ENCODE results near the gene PLD4. TPM values are rescaled to one million over a fixed set of nuclear protein-coding genes. Genes with fewer than 3 reads are reported as not detected.

PLD4 gene
- total and polyA plus RNA-seq, 2 of the 8 experiments (the other 6 are each of a cell fraction or from before 2014, with no cell fraction given) = 0.05 TPM; not detected in 1

- Histone ChIP-seq H2BK120ac (replicated peaks; ENCODE audit: low read depth, low read length) (no peak overlapping the region), H2AK5ac (ENCODE audit: low read depth, low read length) (no peak overlapping the region), H3K18ac (ENCODE audit: extremely low read depth, low read length) (no peak overlapping the region), H2BK20ac (ENCODE audit: low read length) (no peak overlapping the region), H3K9ac (replicated peaks in 1 of 4; ENCODE audit: extremely low read depth in 1 of 4, low read depth in 3 of 4, low read length in 3 of 4) (no peak overlapping the region), H2AFZ (ENCODE audit: low read length) (no peak overlapping the region), H4K8ac (ENCODE audit: extremely low read depth, insufficient read depth, low read length) (no peak overlapping the region), H3K9me3 (ENCODE audit: insufficient read depth in 2 of 2, low read depth in 1 of 2, low read length in 1 of 2) (peaks cover 0 to 69% of the 10 kb centered on the region in 2 experiments; a peak in 1 of 4 replicates), H3K23me2 (ENCODE audit: low read depth, low read length) (no peaks in the 10 kb centered on the region), H3K4ac (replicated peaks; ENCODE audit: insufficient read length, low read depth, low read length) (no peak overlapping the region), H3K4me2 (ENCODE audit: insufficient read depth in 1 of 2, low read depth in 2 of 2, low read length in 2 of 2) (no peak overlapping the region), H2BK12ac (ENCODE audit: low read depth, low read length) (no peak overlapping the region), H4K20me1 (replicated peaks in 1 of 2; ENCODE audit: control insufficient read depth in 1 of 2, insufficient read depth in 2 of 2, low read length in 2 of 2) (no peaks in the 10 kb centered on the region), H2BK15ac (ENCODE audit: low read length) (no peak overlapping the region), H4K5ac (ENCODE audit: insufficient read length, low read depth, low read length) (no peak overlapping the region), H3K79me1 (ENCODE audit: low read depth, low read length) (no peaks in the 10 kb centered on the region), H3K36me3 (ENCODE audit: control insufficient read depth in 2 of 4, insufficient read depth in 4 of 4, low read length in 3 of 4) (no peaks in the 10 kb centered on the region), H3K23ac (ENCODE audit: insufficient read length) (no peak overlapping the region), H3K4me1 (replicated peaks in 1 of 4; ENCODE audit: control insufficient read depth in 3 of 4, insufficient read depth in 4 of 4, low read length in 3 of 4) (no peaks in the 10 kb centered on the region), H3K79me2 (ENCODE audit: control insufficient read depth in 1 of 2, insufficient read depth in 2 of 2, low read length in 2 of 2) (no peaks in the 10 kb centered on the region), H3K56ac (replicated peaks; ENCODE audit: insufficient read length, low read depth, low read length) (no peak overlapping the region), H4K91ac (replicated peaks; ENCODE audit: insufficient read length, low read length) (no peak overlapping the region), H3K4me3 (ENCODE audit: extremely low read depth in 1 of 4, insufficient read depth in 2 of 4, low read depth in 3 of 4, low read length in 4 of 4) (no peak overlapping the region), H3K27me3 (replicated peaks in 1 of 4; ENCODE audit: control insufficient read depth in 3 of 4, extremely low read depth in 1 of 4, insufficient read depth in 3 of 4, low read length in 3 of 4) (no peaks in the 10 kb centered on the region), H3K14ac (ENCODE audit: insufficient read length) (no peak overlapping the region), H3K27ac (ENCODE audit: low read depth, low read length) (no peak overlapping the region), H2BK5ac (ENCODE audit: low read depth, low read length) (no peak overlapping the region)
- 86% methylated on average over 6 of the region's 11 CpGs; no CpG with 5 or more reads in 1 of the 2 experiments for WGBS, 2 experiments (ENCODE audit: extremely low coverage in 1 of 2, insufficient coverage in 1 of 2, insufficient read length in 1 of 2, insufficient replicate concordance in 2 of 2, low coverage in 1 of 2, low lambda C conversion rate in 2 of 2, missing lambda C conversion rate in 1 of 2)
- TF ChIP-seq POLR2AphosphoS5 (IDR thresholded peaks at IDR 0.05; ENCODE audit: low read depth, low read length) = no peak
- TF ChIP-seq SRF (IDR thresholded peaks at IDR 0.05; ENCODE audit: low read depth, low read length) = no peak
- no peak for TF ChIP-seq TCF12 (IDR thresholded peaks at IDR 0.05; ENCODE audit: low read depth, low read length)
- no peak for TF ChIP-seq TAF7 (optimal IDR thresholded peaks at IDR 0.05; ENCODE audit: borderline replicate concordance, low read depth, low read length)
- no peak for TF ChIP-seq KDM1A (IDR thresholded peaks at IDR 0.05; ENCODE audit: borderline replicate concordance, low read length)
- TF ChIP-seq FOSL1 (IDR thresholded peaks at IDR 0.05; ENCODE audit: insufficient read depth, low read depth, low read length) = no peak
- TF ChIP-seq HDAC2 (IDR thresholded peaks at IDR 0.05; ENCODE audit: borderline replicate concordance in 1 of 2, low read depth in 2 of 2, low read length in 2 of 2) = no peak
- TF ChIP-seq YY1 (IDR thresholded peaks at IDR 0.05; ENCODE audit: low read depth, low read length) = no peak
- no peak for TF ChIP-seq EP300 (IDR thresholded peaks at IDR 0.05; ENCODE audit: borderline replicate concordance in 1 of 2, low read depth in 2 of 2, low read length in 2 of 2)
- TF ChIP-seq SIRT6 (IDR thresholded peaks at IDR 0.05; ENCODE audit: low read length) = no peak
- TF ChIP-seq KDM5A (IDR thresholded peaks at IDR 0.05; ENCODE audit: low read length) = no peak
- TF ChIP-seq RBBP5 (IDR thresholded peaks at IDR 0.05; ENCODE audit: borderline replicate concordance, low read depth, low read length) = no peak
- no peak for TF ChIP-seq ATF3 (IDR thresholded peaks at IDR 0.05; ENCODE audit: insufficient read depth, low read depth, low read length)
- no peak for TF ChIP-seq JUN (IDR thresholded peaks at IDR 0.05; ENCODE audit: low read depth, low read length)
- no peak for TF ChIP-seq CHD1 (IDR thresholded peaks at IDR 0.05; ENCODE audit: low read depth, low read length)
- POLR2A ChIA-PET (ENCODE audit: partially characterized antibody) = no interaction called here
- DNase-seq (ENCODE audit: low read depth in 1 of 2, low spot score in 2 of 2) (no peak), FAIRE-seq (no peak)
- CTCF ChIA-PET (ENCODE audit: partially characterized antibody) = no interaction called here
Measured at GRCh38 chr14:104948736-104949031, 24.0 kb downstream of the PLD4 start.

Data from H1 (cell line).